GM04504 (cell line): ENCODE data around the gene KIR3DL2.
"Not testable (repeated sequence)": the region's sequence is repeated elsewhere in the genome, so short reads cannot be mapped to it uniquely, and the experiment has no call there.

ENCODE experiments used
- DNase-seq: peaks from one replicate; pipeline ENCODE4 v3.0.0-alpha.2; 2012; ENCODE audit warnings: low read depth

The KIR3DL2 gene

GRCh38 chr19:54850061-54850640 lies at the start of gene KIR3DL2:
TSS of gene KIR3DL2 (plus strand) at chr19:54850443. CDS start at chr19:54850476, 33 bp downstream.
- DNase-seq = not testable (repeated sequence)

GRCh38 chr19:54803410-54803809 lies 46.8 kb upstream of the KIR3DL2 start, which contains the start of gene KIR2DL4:
TSS of gene KIR2DL4 (plus strand) at chr19:54803610. CDS start at chr19:54803652, 42 bp downstream.
- no peak for DNase-seq

GRCh38 chr19:54804101-54804500 lies 46.1 kb upstream of the KIR3DL2 start:
- DNase-seq = no peak

- DNase-seq = no peak
Observed at GRCh38 chr19:54804571-54804970, 45.7 kb upstream of the KIR3DL2 start.

- no peak for DNase-seq
Observed at GRCh38 chr19:54805665-54806515, 44.4 kb upstream of the KIR3DL2 start.

GRCh38 chr19:54806516-54806838 lies 43.8 kb upstream of the KIR3DL2 start:
- DNase-seq = no peak

GRCh38 chr19:54814571-54814970 lies 35.7 kb upstream of the KIR3DL2 start:
- not testable (repeated sequence) for DNase-seq

GRCh38 chr19:54816251-54816650 lies 34.0 kb upstream of the KIR3DL2 start, which contains the start of gene KIR3DL1:
TSS of gene KIR3DL1 (plus strand) at chr19:54816468.
- not testable (repeated sequence) for DNase-seq

GRCh38 chr19:54817670-54818536 lies 32.3 kb upstream of the KIR3DL2 start:
- DNase-seq = no peak

GRCh38 chr19:54824416-54824815 lies 25.8 kb upstream of the KIR3DL2 start:
- not testable (repeated sequence) for DNase-seq

- DNase-seq = not testable (repeated sequence)
Observed at GRCh38 chr19:54825326-54825725, 24.9 kb upstream of the KIR3DL2 start.

GRCh38 chr19:54828064-54828463 lies 22.2 kb upstream of the KIR3DL2 start:
- not testable (repeated sequence) for DNase-seq

GRCh38 chr19:54832496-54832895 lies 17.7 kb upstream of the KIR3DL2 start, which contains the start of gene KIR2DS4:
TSS of gene KIR2DS4 (plus strand) at chr19:54832676.
- DNase-seq = not testable (repeated sequence)

- DNase-seq = not testable (repeated sequence)
Observed at GRCh38 chr19:54835126-54835525, 15.1 kb upstream of the KIR3DL2 start.

- DNase-seq = not testable (repeated sequence)
Observed at GRCh38 chr19:54837522-54837921, 12.7 kb upstream of the KIR3DL2 start.

- not testable (repeated sequence) for DNase-seq
Observed at GRCh38 chr19:54843171-54843570, 7.1 kb upstream of the KIR3DL2 start.

- no peak for DNase-seq
Observed at GRCh38 chr19:54850930-54851329, 687 bp downstream of the KIR3DL2 start.

GRCh38 chr19:54851353-54851752 lies 1.1 kb downstream of the KIR3DL2 start:
- DNase-seq = no peak

- not testable (repeated sequence) for DNase-seq
Observed at GRCh38 chr19:54855241-54855640, 5.0 kb downstream of the KIR3DL2 start.

GRCh38 chr19:54858476-54858875 lies 8.2 kb downstream of the KIR3DL2 start:
- not testable (repeated sequence) for DNase-seq

GRCh38 chr19:54859421-54859820 lies 9.2 kb downstream of the KIR3DL2 start:
- DNase-seq = not testable (repeated sequence)

- not testable (repeated sequence) for DNase-seq
Observed at GRCh38 chr19:54863459-54863858, 13.2 kb downstream of the KIR3DL2 start.
